ENCODE measurements around the gene NTM.

GRCh38 chr11:131478341-131478740 lies 107.9 kb downstream of the NTM start:
- TF ChIP-seq CTCF (IDR thresholded peaks at IDR 0.05), result no peak
- TF ChIP-seq ZFX (IDR thresholded peaks at IDR 0.05; ENCODE audit: borderline replicate concordance), result no peak
